ENCODE results near the gene SCML1.

- TF ChIP-seq POLR2AphosphoS5 (IDR thresholded peaks at IDR 0.05; ENCODE audit: low read length) (no peak), CTCF (IDR thresholded peaks at IDR 0.05 in 2 of 3, conservative IDR thresholded peaks at IDR 0.05 in 1 of 3; ENCODE audit: control insufficient read depth in 2 of 3, extremely low read depth in 1 of 3, insufficient read depth in 1 of 3, low read depth in 3 of 3, low read length in 3 of 3) (no peak), RAD51 (IDR thresholded peaks at IDR 0.05) (no peak), ATF7 (IDR thresholded peaks at IDR 0.05; ENCODE audit: low read depth) (no peak), TAF1 (IDR thresholded peaks at IDR 0.05; ENCODE audit: borderline replicate concordance, low read depth, low read length) (no peak), EP300 (IDR thresholded peaks at IDR 0.05; ENCODE audit: borderline replicate concordance in 1 of 2, control insufficient read depth in 1 of 2, low read depth in 2 of 2, low read length in 2 of 2) (no peak)
Measured at GRCh38 chrX:17758382-17758781, 21.1 kb downstream of the SCML1 start.
